ENCODE measurements around the gene SEPTIN12. TPM values are rescaled to one million over a fixed set of nuclear protein-coding genes. Genes with fewer than 3 reads are reported as not detected.

The SEPTIN12 gene
- total and polyA plus RNA-seq, 2 donors (not counting 1 experiment from before 2014, with no cell fraction given) = 0.07 TPM; not detected in 1

- Mint-ChIP-seq H3K4me3 (peak overlapping the region; percentile 88), H3K27ac (peak overlapping the region; percentile 92), H3K9me3 (ENCODE audit: insufficient read depth) (no peaks in the 10 kb centered on the region), H3K4me1 (peaks cover 21% of the 10 kb centered on the region), H3K27me3 (no peaks in the 10 kb centered on the region)
- POLR2A ChIA-PET = interaction anchor here (0.6 to 2.6 kb wide), 2 partner anchors 67 to 383 kb away, joined by 3 to 20 read pairs; partner anchors contain the start of genes ANKS3 and DNAAF8
- Histone ChIP-seq H4K20me1 (ENCODE audit: control insufficient read depth, insufficient read depth, low read length, poor library complexity, severe bottlenecking) (no peaks in the 10 kb centered on the region), H3K4me1 (ENCODE audit: control insufficient read depth in 2 of 2, insufficient read depth in 2 of 2, low read length in 2 of 2) (peaks cover 26 to 27% of the 10 kb centered on the region in 2 donors), H3K79me2 (ENCODE audit: control insufficient read depth, insufficient read depth, low read length) (no peaks in the 10 kb centered on the region), H3K4me2 (replicated peaks; ENCODE audit: low read depth, low read length, poor library complexity, severe bottlenecking) (peak overlapping the region; percentile 93), H3K27ac (ENCODE audit: low read length in 2 of 2) (peak overlapping the region; percentile 73 to 88), H3K9ac (ENCODE audit: low read length) (peak overlapping the region; percentile 84), H3K9me3 (ENCODE audit: control extremely low read depth in 1 of 3, control insufficient read depth in 2 of 3, insufficient read depth in 1 of 3, low read length in 2 of 3) (no peaks in the 10 kb centered on the region), H2AFZ (ENCODE audit: insufficient read depth, low read depth, low read length, poor library complexity, severe bottlenecking) (peak overlapping the region; percentile 84), H3K4me3 (ENCODE audit: control extremely low read depth in 1 of 5, extremely low read depth in 1 of 5, insufficient read depth in 1 of 5, low read depth in 2 of 5, low read length in 4 of 5) (peak overlapping the region; percentile 36 to 88 (median 75)), H3K36me3 (replicated peaks in 1 of 2; ENCODE audit: control extremely low read depth in 1 of 2, control insufficient read depth in 1 of 2, extremely low read depth in 1 of 2, insufficient read depth in 2 of 2, low read length in 1 of 2) (peaks cover 0 to 12% of the 10 kb centered on the region in 2 experiments), H3K27me3 (replicated peaks in 1 of 4; ENCODE audit: control extremely low read depth in 1 of 4, control insufficient read depth in 3 of 4, insufficient read depth in 4 of 4, low read length in 3 of 4) (no peaks in the 10 kb centered on the region)
- TF ChIP-seq CTCF (IDR thresholded peaks at IDR 0.05) (no peak), EZH2 (IDR thresholded peaks at IDR 0.05; ENCODE audit: borderline replicate concordance, insufficient read depth, low read depth, low read length, poor library complexity, severe bottlenecking) (no peak)
- no peak for DNase-seq
- CTCF ChIA-PET = interaction anchor here (1.7 kb wide), 1 partner anchor 66 kb away, joined by 3 read pairs; no protein-coding TSS in a partner anchor
- no peak for ATAC-seq (ENCODE audit: low read depth)
- 53% methylated on average over 20 of the region's 29 CpGs for WGBS (ENCODE audit: insufficient coverage)
- intact Hi-C loops (cut with micrococcal nuclease) = loop anchor here (5.0 kb wide), 1 partner anchor 271 kb away; the partner anchor contains the start of gene ALG1
Observed at GRCh38 chr16:4801051-4801961, 13.2 kb upstream of the SEPTIN12 start.

All from B cell (primary cell).